Measurements from ENCODE around the gene SULT1A1. TPM values are rescaled to one million over a fixed set of nuclear protein-coding genes. Genes with fewer than 3 reads are reported as not detected.

The SULT1A1 gene
- total and polyA plus RNA-seq, 2 of the 8 experiments (the other 6 are each of a cell fraction or from before 2014, with no cell fraction given): 2.1 to 4.0 TPM

- Histone ChIP-seq H3K4ac (replicated peaks; ENCODE audit: insufficient read length, low read depth, low read length) (no peak overlapping the region), H2AK5ac (ENCODE audit: low read depth, low read length) (no peak overlapping the region), H3K9ac (replicated peaks in 1 of 4; ENCODE audit: extremely low read depth in 1 of 4, low read depth in 3 of 4, low read length in 3 of 4) (no peak overlapping the region), H3K23ac (ENCODE audit: insufficient read length) (no peak overlapping the region), H2BK120ac (replicated peaks; ENCODE audit: low read depth, low read length) (no peak overlapping the region), H3K9me3 (ENCODE audit: insufficient read depth in 2 of 2, low read depth in 1 of 2, low read length in 1 of 2) (no peaks in the 10 kb centered on the region), H2BK12ac (ENCODE audit: low read depth, low read length) (no peak overlapping the region), H3K36me3 (ENCODE audit: control insufficient read depth in 2 of 4, insufficient read depth in 4 of 4, low read length in 3 of 4) (no peaks in the 10 kb centered on the region; a peak in 1 of 8 replicates), H3K56ac (replicated peaks; ENCODE audit: insufficient read length, low read depth, low read length) (no peak overlapping the region), H2BK5ac (ENCODE audit: low read depth, low read length) (no peak overlapping the region), H3K14ac (ENCODE audit: insufficient read length) (no peak overlapping the region), H3K18ac (ENCODE audit: extremely low read depth, low read length) (no peak overlapping the region), H3K4me2 (ENCODE audit: insufficient read depth in 1 of 2, low read depth in 2 of 2, low read length in 2 of 2) (no peak overlapping the region), H4K8ac (ENCODE audit: extremely low read depth, insufficient read depth, low read length) (no peak overlapping the region), H4K5ac (ENCODE audit: insufficient read length, low read depth, low read length) (no peak overlapping the region), H3K27ac (ENCODE audit: low read depth, low read length) (no peak overlapping the region), H2BK20ac (ENCODE audit: low read length) (no peak overlapping the region), H2BK15ac (ENCODE audit: low read length) (no peak overlapping the region), H3K79me1 (ENCODE audit: low read depth, low read length) (no peaks in the 10 kb centered on the region; the same call in 1 of the 2 replicates), H3K4me1 (replicated peaks in 1 of 4; ENCODE audit: control insufficient read depth in 3 of 4, insufficient read depth in 4 of 4, low read length in 3 of 4) (no peaks in the 10 kb centered on the region), H4K20me1 (replicated peaks in 1 of 2; ENCODE audit: control insufficient read depth in 1 of 2, insufficient read depth in 2 of 2, low read length in 2 of 2) (peaks cover 0 to 2% of the 10 kb centered on the region in 2 experiments), H2AFZ (ENCODE audit: low read length) (no peak overlapping the region), H4K91ac (replicated peaks; ENCODE audit: insufficient read length, low read length) (no peak overlapping the region), H3K23me2 (ENCODE audit: low read depth, low read length) (no peaks in the 10 kb centered on the region; the same call in 1 of the 2 replicates), H3K79me2 (ENCODE audit: control insufficient read depth in 1 of 2, insufficient read depth in 2 of 2, low read length in 2 of 2) (peaks cover 0 to 3% of the 10 kb centered on the region in 2 experiments; a peak in 2 of 4 replicates), H3K27me3 (replicated peaks in 1 of 4; ENCODE audit: control insufficient read depth in 3 of 4, extremely low read depth in 1 of 4, insufficient read depth in 3 of 4, low read length in 3 of 4) (no peaks in the 10 kb centered on the region), H3K4me3 (ENCODE audit: extremely low read depth in 1 of 4, insufficient read depth in 2 of 4, low read depth in 3 of 4, low read length in 4 of 4) (no peak overlapping the region)
- DNase-seq (ENCODE audit: low read depth in 1 of 2, low spot score in 2 of 2): no peak
- WGBS, 2 experiments (ENCODE audit: extremely low coverage in 1 of 2, insufficient coverage in 1 of 2, insufficient read length in 1 of 2, insufficient replicate concordance in 2 of 2, low coverage in 1 of 2, low lambda C conversion rate in 2 of 2, missing lambda C conversion rate in 1 of 2): 66% methylated on average over 2 of the region's 2 CpGs; no CpG with 5 or more reads in 1 of the 2 experiments
- CTCF ChIA-PET (ENCODE audit: partially characterized antibody): interaction anchor here (0.8 to 1.5 kb wide), 2 partner anchors 20 to 61 kb away, joined by 3 to 4 read pairs; no protein-coding TSS in a partner anchor
- POLR2A ChIA-PET (ENCODE audit: partially characterized antibody): interaction anchor here (1.3 to 2.2 kb wide), 4 partner anchors 16 to 37 kb away, joined by 3 to 9 read pairs (median 5); partner anchors contain the start of gene NUPR1
- FAIRE-seq: no peak
- TF ChIP-seq ATF3 (IDR thresholded peaks at IDR 0.05; ENCODE audit: insufficient read depth, low read depth, low read length) (no peak), HDAC2 (IDR thresholded peaks at IDR 0.05; ENCODE audit: borderline replicate concordance in 1 of 2, low read depth in 2 of 2, low read length in 2 of 2) (no peak), CHD1 (IDR thresholded peaks at IDR 0.05; ENCODE audit: low read depth, low read length) (no peak), RNF2 (IDR thresholded peaks at IDR 0.05; ENCODE audit: borderline replicate concordance, low read depth, low read length, missing control alignments, poor library complexity, severe bottlenecking) (no peak), EZH2 (IDR thresholded peaks at IDR 0.05; ENCODE audit: low read depth, low read length, severe bottlenecking) (no peak), RBBP5 (IDR thresholded peaks at IDR 0.05; ENCODE audit: borderline replicate concordance, low read depth, low read length) (no peak), TAF1 (IDR thresholded peaks at IDR 0.05; ENCODE audit: low read depth, low read length) (no peak), MAX (IDR thresholded peaks at IDR 0.05) (no peak), TBP (IDR thresholded peaks at IDR 0.05; ENCODE audit: low read depth, low read length) (no peak), SP4 (IDR thresholded peaks at IDR 0.05; ENCODE audit: low read length) (no peak), RXRA (IDR thresholded peaks at IDR 0.05; ENCODE audit: insufficient read depth, low read depth, low read length) (no peak), POLR2A (IDR thresholded peaks at IDR 0.05; ENCODE audit: control extremely low read depth in 1 of 2, low read depth in 2 of 2, low read length in 2 of 2) (no peak)
Measured at GRCh38 chr16:28555561-28555960, 54.3 kb downstream of the SULT1A1 start.

Measured in H1 (cell line).